ENCODE measurements around the gene EFCAB6.

EFCAB6 gene

DNA sequence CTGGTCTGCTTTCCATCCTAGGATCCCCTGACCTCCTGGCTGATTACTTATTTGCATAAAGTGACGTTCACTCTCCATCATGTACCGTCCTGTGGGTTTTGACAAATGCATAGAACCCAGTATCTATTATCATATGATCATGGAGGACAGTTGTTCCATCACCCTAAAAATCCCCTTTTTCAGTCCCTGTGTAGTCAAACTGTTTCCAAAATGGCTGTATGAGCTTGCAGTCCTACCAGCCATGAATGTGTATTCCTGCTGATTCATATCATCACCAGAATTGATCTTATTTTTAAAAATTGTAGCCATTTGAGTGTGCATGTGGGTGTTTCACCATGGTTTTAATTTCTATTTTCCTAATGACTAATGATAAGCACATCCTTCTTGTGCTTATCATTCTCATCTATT lies 291.5 kb downstream of the EFCAB6 start:
- no peak for DNase-seq

DNA sequence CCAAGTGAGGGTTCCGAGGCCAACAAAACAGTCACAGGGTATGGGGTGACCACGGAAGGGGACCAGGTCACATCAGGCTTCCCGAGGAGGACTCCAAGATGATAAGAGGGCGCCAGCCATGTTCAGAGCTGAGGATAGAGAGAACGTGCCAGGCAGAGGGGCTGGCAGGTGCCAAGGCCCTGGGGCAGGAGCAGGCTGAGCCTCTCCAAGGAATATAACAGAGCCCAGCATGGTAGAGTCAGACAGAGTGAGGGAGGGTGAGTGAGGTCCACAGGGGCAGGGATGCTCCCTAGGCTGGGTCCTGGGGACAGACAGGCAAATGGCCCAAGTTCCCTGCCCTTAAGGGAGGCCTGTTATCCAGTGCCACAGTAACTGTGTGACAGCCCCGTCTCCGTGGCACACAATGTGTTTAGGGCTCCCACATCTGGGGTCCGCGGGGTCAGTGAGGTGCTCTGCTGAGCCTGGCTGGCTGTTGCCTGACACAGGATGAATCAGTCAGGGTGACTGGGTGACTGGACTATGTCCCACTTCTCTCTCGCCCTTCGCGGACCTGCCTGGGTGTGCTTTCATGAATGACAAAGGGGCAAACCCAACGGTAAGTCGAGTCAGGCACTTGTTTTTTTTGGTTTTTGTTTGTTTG lies 295.0 kb downstream of the EFCAB6 start:
- no peak for DNase-seq

DNA sequence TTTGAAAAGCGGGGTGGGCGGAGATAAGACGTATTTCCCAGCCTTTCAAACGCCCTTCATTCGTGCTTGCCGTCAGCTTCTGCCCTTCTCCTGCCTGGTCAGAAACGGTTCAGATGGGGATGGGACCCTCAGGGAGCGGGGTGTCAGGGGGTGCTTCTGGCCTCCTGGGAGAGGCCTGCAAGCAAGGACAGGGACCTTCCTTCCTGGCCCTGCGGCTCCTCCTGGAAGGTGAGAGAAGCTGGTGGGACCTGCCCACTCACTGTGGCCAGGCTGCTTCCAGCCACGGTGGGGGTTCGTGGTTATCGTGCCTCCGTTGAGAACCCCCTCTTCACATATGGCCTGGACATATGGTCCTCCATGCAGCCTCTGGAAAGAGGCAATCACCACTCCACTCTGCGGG lies 295.7 kb downstream of the EFCAB6 start:
- no peak for DNase-seq

DNA sequence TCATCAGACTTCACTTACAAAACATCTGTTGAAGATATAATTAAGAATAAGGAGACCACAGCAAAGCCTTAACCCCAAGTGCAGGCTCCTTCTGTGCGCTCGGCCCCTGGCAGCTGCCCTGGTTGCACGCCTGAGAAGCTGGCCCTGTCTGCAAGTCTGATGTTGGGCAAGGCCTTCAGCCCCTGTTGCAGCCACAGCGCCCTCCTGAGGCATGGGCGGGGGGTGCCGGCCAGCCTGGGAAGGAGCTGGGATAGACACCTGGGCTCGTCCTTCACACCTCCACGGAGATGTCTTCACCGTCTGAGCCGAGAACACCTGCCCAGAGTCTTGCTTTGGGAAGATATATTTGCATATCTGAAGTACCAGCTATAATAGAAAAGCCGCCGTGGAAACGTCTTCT lies 296.2 kb downstream of the EFCAB6 start:
- DNase-seq = no peak

DNA sequence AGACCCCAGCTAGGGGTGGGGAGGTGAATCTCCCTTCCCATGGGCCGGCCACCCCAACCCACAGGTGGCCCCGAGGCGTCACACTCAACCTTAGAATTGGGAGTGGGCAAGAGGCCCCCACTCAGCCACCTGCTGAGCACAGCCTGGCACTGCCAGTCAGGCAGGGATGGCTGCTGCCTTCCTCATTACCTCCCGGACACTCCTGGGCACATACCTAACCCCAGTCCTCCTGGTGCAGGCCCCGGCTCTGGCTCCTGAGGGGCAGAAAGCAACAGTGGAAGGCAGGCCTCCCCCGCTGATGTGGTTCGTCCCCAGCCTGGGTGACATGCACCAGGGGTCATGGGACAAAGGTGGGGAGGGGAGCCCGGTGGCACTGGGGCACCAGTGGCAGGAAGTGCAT lies 296.7 kb downstream of the EFCAB6 start:
- DNase-seq = no peak

DNA sequence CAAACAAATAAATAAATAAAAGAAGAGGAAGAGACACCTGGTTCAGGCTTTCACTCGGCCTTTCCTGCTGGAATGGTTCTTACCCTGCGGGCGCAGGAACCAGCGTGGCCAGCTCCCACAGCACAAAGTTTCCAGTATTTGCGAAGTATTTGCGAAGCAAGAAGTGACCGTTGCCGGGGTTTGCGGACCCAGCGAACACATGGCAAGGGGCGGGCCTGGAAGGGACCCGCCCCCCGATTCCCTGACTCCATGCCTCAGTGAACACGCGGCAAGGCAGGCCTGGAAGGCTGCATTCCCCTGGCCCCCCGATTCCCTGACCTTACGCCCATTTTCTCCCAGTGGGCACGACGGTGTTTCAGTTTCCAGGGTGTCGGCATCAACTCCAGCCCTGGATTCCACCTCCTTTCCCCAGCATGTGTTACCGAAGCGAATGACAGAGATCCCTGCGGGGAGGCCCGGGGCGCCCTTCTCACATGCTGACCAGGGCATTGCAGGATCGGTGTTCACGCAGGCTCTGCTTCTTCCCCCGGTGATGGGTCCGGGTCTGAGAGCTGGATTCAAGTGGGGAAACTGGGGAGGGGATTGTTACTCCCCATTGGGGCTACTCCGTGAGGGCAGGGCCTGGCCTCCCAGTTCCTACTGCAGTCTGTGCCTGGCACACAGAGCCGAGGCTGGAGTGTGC lies 297.5 kb downstream of the EFCAB6 start:
- DNase-seq = no peak

DNA sequence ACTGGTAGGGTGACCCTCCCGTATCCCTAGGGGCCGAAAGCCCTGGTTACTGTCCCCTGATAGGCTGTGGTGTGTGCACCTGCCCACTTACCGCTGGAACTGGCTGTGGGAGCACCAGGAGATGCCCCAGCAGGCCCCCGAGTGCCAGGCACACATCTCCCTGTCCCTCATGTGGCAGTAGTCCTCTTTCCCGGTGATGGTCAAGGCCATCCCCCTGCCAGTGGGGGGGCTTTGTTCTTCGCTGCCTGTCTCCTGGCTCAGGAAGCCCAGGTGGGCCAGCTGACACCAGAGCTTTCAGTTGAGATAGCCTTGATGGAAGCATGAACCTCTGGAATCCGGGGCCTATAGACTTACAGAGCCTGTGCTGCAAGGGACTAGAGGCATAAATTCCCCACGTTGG lies 299.8 kb downstream of the EFCAB6 start:
- DNase-seq = no peak

DNA sequence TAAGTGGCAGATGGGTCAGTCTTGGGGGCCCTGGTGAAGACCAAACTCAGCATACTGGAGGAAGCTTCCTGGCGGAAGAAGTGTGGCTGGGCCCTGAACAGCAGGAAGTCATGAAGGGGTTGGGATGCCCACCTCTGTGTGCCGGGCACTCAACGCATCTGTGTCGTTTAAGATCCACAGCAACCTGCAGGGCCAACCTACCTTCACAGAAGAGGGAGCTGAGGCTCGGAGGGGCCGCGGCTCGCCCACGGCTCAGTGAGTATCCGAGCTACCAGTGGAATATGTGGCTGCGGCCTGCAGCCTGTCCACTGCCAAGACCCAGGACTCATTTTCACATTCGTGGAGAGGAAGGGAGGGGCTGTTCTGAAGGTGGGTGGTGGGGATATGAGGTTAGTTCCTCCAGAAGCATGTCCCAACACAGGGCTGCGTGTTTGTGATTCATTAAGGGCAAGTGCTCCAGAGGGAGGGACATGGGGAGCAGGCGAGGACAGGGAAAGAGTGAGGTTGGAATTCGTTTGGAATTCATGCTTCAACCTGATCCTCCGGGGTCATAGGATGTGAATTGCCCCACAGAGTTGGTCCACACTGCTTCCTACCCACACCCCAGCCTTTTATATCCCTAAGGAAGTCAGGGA lies 300.7 kb downstream of the EFCAB6 start:
- no peak for DNase-seq

DNA sequence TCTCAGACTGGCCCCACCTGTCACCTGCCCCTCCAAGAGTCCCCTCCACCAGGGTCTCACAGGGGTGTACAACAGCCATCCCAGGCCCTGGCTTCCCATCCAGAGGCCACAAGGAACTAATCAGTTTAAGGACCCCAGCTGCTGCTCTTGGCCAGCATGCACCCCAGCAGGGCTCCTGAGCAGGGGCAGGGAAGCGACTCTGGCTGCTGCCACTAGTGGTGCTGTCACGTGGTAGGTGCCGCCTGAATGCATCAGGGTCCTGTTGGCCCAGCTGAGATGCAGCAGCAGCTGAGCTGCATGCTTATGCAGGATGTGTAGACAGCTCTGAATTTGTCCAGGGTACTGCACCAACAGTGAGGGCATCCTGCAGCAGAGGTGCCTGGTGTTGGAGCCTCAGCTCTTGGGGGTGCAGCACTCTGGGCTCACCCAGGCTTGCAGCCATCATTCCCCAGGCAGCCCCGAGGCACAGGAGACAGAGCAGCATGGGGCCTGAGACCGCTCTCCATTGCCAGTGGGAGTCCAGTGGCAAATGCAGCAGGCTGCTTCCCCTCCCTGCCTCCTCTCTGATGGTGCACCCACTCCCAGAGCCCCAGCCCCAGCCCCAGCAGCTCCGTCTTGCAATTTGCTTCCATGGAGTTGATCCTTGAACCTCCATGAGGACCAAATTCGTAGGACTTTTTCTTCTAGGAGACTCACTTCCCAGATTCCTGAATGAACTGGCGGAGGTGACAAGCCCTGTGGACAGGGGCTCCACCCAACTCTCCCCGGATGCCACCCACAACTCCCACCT lies 301.6 kb downstream of the EFCAB6 start:
- DNase-seq = no peak

DNA sequence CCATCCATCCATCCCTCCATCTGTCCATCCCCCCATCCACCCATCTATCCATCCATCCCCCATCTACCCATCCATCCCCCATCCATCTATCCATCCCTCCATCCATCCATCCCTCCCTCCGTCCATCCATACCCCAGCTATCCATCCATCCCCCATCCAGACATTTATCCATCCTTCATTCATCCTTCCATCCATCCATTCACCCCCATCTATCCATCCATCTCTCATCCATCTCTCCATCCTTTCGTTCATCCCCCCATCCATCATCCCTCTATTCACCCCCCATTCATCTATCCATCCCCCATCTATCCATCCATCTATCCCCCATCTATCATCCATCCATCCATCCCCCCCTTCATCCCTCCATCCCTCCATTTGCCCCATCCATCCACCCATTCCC lies 302.8 kb downstream of the EFCAB6 start:
- DNase-seq = no peak

DNA sequence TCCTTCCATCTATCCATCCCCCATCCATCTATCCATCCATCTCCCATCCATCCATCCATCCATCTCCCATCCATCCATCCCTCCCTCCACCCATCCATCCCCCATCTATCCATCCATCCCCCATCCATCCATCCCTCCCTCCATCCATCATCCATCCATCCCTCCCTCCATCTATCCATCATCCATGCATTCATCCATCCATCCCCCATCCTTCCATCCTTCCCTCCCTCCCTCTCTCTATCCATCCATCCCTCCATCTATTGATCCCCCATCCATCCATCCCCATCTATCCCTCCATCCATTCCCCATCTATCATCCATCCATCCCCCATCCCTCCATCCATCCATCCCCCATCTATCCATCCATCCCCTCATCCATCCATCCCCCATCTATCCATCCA lies 303.6 kb downstream of the EFCAB6 start:
- no peak for DNase-seq

DNA sequence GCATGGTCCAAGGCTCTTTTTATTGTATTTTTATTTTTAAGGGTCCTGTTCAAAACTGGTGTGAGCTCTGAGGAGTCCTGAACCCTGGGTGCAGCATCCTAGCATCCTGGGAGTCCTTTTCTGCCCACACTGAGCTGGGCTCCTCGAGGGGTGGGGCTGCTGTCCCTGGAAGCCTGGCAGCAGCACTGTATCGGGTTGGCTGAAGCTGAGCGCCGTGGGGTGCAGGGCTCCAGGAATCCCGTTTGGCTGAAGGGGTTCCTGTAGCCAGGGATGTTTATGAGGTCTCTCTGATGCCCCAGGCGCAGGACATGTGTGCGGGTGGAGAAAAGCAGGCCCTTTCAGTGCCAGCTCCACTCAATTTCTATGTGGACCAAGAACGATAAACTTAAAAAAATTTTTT lies 304.9 kb downstream of the EFCAB6 start:
- DNase-seq = no peak

DNA sequence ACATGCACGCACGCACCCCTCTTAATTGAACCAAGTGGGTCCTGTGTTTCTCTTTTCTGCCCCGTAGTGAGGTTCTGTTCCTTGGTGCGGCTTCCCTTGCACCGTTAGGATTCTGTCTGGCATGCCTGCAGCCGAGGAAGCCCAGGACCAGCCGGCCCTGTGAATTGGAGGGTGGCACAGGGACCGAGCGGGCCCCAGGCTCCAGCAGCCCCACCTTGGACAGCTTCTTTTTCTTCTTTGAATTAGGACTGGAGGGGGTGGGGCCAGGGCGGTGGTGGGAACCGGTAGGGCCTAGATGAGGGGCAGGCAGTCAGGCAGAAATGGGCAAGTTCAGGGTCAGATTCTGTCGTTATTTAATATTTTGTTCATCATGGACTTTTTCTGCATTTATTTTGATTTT lies 305.6 kb downstream of the EFCAB6 start:
- DNase-seq = no peak

DNA sequence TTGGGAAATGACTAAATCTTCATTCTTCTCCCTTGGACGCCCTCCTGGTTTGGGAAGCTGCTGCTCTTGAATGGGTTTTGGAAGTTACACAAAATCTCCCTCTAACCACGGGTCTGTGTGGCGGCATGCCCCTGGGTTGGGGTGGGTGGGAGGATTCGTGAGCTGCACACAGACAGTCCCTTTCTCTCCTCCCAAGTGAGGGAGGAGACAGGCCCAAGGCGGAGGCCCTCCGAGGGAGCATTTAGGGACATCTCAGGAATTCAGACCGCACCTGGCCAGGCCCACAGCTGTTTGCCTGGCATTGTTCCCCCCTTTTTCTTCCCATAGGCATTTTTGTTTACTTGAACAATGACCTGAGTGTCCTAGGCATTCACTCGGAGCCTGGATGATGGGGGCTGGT lies 306.2 kb downstream of the EFCAB6 start:
- no peak for DNase-seq

DNA sequence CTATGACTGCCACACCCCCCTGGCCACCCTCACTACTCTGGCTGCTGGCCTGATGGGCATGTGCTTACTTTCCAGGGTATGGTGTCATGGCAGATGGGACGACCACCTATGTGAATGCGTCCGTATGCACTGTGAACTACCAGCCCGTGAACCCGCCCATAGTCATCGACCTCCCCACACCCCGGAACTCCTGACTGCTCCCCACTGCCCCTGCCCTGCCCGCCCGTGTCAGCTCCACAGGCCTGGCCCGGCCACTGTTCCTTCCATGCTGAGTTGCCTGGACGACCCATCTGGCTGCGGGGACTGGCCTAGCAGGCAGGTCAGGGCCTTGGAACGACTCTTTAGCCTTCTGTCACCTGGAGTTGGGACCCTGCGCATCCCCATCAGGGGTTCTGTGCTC lies 306.7 kb downstream of the EFCAB6 start:
- DNase-seq = no peak

DNA sequence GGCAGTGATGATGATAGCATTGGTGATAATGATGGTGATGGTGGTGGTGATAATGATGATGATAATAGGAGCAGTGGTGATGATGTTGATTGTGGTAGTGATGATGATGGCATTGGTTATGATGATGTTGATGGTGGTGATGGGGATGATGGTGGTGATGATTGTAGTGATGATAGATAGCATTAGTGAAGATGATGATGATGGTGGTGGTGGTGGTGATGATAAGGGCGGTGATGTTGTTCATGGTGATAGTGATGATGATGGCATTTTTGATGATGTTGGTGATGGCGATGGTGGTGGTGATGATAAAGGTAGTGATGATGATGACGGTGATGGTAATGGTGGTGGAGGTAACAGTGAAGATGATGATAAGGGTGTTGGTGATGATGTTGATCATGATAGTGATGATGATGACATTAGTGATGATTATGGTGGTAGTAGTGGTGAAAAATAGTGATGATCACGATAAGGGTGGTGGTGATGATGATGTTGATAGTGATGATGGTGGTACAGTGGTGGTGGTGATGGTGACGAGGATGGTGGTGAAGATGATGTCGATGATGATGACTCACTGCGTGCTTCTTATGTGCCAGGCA lies 307.3 kb downstream of the EFCAB6 start:
- DNase-seq = no peak

DNA sequence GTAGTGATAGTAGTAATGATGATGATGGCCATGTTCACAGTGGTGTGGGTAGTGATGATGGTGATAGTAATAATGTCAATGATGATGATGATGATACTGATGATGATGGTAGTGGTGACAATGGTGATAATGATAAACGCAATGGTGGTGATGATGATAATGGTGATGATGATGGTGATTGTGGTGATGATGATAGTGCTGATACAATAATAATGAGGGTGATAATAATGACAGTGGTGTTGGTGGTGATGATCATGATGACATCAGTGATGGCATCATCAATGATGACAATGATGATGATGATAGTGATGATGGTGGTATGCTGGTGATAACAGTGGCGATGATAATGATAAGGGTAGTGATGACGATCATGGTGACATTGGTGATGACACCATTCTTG lies 308.0 kb downstream of the EFCAB6 start:
- no peak for DNase-seq

DNA sequence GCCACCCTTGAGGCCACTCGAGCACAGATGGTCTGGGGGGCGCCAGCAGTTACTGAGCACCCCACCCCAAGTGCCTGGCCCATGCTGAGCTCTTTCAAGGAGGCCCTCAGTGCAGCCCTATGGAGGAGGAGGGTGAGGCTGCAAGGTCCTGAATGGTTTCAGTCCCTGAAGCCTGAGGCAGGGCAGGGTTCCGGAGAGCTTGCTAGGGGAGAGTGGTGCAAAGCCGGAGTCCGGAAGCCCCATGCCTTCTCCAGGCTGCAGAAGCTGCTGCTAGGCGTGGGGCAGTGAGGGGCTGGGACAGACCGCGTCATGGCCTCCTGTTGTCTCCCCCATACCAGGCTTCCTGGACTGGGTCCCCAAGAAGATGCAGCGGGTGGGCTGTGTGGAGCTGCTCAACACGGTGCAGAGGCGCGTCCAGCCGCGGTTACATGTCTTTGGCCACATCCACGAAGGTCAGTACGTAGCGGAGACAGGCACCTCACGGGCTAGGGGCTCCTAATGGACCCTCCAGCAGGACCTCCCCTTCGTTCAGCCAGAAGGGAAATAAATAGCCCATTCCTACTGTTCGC lies 309.7 kb downstream of the EFCAB6 start:
- DNase-seq = no peak

DNA sequence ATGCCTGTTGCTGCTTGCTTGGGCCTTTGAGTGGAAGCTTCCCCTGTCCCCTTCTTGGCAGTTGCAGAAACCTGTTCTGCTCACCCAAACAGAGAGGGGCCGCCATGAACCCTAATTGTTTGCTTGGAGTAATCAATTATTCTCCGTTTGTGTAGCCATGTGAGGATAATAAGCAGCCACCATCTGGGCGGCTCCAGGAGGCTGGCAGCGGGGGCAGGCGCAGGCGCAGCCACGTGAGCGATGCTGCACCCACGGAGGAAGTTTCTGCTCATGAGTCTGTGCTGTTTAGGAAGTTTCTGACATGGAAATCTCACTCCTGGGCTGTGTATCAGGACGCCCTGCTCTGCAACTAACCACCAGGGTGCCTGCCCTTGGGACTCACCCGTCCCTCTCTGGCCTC lies 310.2 kb downstream of the EFCAB6 start:
- no peak for DNase-seq

DNA sequence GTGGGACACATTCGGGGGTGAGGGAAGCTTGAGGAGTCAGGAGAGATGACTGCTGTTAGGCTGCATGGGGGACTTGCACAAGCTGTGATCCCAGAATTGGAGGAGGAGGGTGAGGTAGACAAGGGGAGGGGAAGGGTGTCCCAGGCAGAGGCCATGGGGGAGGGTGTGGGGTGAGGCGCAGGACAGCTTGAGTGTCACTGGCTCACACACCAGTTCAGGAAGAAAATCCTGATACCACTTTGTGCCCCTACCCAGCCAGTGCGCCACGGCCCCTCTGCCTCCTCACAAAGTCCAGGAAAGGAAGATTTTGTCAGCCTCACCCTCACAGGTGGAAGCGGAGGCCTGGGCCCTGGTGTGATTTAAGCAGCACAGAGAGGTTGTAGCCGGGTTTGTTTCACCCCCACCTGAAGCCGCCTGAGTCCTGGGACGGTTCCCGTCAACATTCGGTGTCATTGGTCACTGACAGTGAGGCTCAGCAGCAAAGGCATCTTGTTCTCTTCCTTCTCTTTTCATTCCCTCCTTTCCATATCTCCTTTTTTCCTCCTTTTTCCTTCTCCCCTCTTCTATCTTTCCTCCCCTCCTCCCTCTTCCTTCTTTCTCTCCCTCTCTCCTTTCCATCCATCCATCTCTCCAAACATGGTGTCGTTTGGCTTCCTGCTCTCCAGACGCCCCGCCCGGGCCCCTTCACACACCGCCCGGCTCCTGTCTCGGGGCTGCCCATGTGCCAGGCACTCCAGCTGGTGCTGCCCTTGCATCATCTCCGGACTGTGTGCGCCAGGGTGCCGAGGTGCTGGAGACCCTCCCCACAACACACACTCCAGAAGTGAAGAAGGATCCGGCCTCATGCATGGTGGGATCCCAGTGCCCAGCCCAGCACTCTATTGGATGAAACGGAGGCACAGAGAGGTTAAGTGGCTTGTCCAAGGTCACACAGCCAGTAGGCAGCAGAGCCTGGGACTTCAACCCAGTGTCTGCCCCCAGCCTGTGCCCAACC lies 311.0 kb downstream of the EFCAB6 start:
- no peak for DNase-seq

DNA sequence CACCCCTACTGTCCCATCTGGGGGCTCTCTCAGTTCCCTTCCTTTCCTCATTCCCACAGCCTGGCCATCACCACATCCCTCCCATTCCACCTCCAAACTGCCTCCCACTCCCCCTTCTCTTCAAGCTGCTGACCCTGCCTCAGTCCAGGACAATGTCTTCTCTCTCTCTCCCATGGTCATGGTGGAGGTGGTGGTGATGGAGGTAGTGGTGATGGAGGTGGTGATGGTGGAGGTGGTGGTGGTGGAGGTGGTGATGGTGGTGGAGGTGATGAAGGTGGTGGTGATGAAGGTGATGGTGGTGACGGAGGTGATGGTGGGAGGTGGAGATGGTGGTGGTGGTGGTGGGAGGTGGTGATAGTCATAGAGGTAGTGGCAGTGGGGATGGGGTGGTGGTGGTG lies 313.2 kb downstream of the EFCAB6 start:
- DNase-seq = no peak
